HEK293T (cell line): ENCODE results near the gene RBM28.
"Not testable (repeated sequence)": the region's sequence is repeated elsewhere in the genome, so short reads cannot be mapped to it uniquely, and the experiment has no call there.

ENCODE experiments used
- CTCF ChIA-PET: fragments of 350-600 bp; formaldehyde crosslinking; extraction: SDS; loops from one replicate; lab custom pipeline; 2021; ENCODE audit warnings: antibody characterized with exemption, inconsistent platforms; lab: Yijun Ruan, JAX
- POLR2A ChIA-PET: fragments of 350-600 bp; formaldehyde crosslinking; extraction: SDS; loops from one replicate; lab custom pipeline; 2020; ENCODE audit warnings: antibody characterized with exemption, inconsistent platforms; lab: Yijun Ruan, JAX
- DNase-seq: peaks from one replicate; pipeline ENCODE4 v3.0.0; 2012; ENCODE audit warnings: mixed read lengths; ENCODE audit errors: extremely low spot score
- ARNT ChIP-seq: fragments of 450-650 bp; IDR thresholded peaks from 2 replicates; pipeline ENCODE4 v1.6.1; 2017; ENCODE audit warnings: mild to moderate bottlenecking
- BHLHE40 ChIP-seq: fragments of 450-650 bp; IDR thresholded peaks from 2 replicates; pipeline ENCODE4 v1.6.1; 2016; ENCODE audit warnings: mild to moderate bottlenecking, moderate library complexity, borderline replicate concordance
- CTBP1 ChIP-seq: fragments of 450-650 bp; IDR thresholded peaks from 2 replicates; pipeline ENCODE4 v1.6.1; 2016; ENCODE audit warnings: borderline replicate concordance
- ELF4 ChIP-seq: fragments of 450-650 bp; IDR thresholded peaks from 2 replicates; pipeline ENCODE4 v1.6.1; 2017; ENCODE audit warnings: antibody characterized with exemption
- FOXA1 ChIP-seq: fragments of 450-650 bp; IDR thresholded peaks from 2 replicates; pipeline ENCODE4 v1.6.1; 2016; ENCODE audit warnings: mild to moderate bottlenecking
- FOXK2 ChIP-seq: fragments of 450-650 bp; IDR thresholded peaks from 2 replicates; pipeline ENCODE4 v1.6.1; 2016; ENCODE audit warnings: mild to moderate bottlenecking
- FOXM1 ChIP-seq: fragments of 450-650 bp; IDR thresholded peaks from 2 replicates; pipeline ENCODE4 v1.6.1; 2017; ENCODE audit warnings: mild to moderate bottlenecking, borderline replicate concordance
- HDGF ChIP-seq: fragments of 450-650 bp; IDR thresholded peaks from 2 replicates; pipeline ENCODE4 v1.6.1; 2017; ENCODE audit warnings: antibody characterized with exemption, borderline replicate concordance
- L3MBTL2 ChIP-seq: fragments of 450-650 bp; conservative IDR thresholded peaks from 2 replicates; pipeline ENCODE4 v1.6.1; 2016; ENCODE audit warnings: mild to moderate bottlenecking
- LEF1 ChIP-seq: fragments of 450-650 bp; IDR thresholded peaks from 2 replicates; pipeline ENCODE4 v1.6.1; 2017; ENCODE audit warnings: mild to moderate bottlenecking, borderline replicate concordance
- NFRKB ChIP-seq: fragments of 450-650 bp; IDR thresholded peaks from 2 replicates; pipeline ENCODE4 v1.6.1; 2016; ENCODE audit warnings: mild to moderate bottlenecking, moderate library complexity
- SP1 ChIP-seq: fragments of 450-650 bp; IDR thresholded peaks from 2 replicates; pipeline ENCODE4 v1.6.1; 2017
- SUZ12 ChIP-seq: fragments of 450-650 bp; IDR thresholded peaks from 2 replicates; pipeline ENCODE4 v1.6.1; 2016; ENCODE audit warnings: mild to moderate bottlenecking
- TARDBP ChIP-seq: fragments of 450-650 bp; IDR thresholded peaks from 2 replicates; pipeline ENCODE4 v1.6.1; 2016
- ZNF384 ChIP-seq: fragments of 450-650 bp; IDR thresholded peaks from 2 replicates; pipeline ENCODE4 v1.6.1; 2016
- TF ChIP-seq, protein P1 (sequence below): fragments of 450-650 bp; IDR thresholded peaks from 2 replicates; pipeline ENCODE4 v1.6.1; 2016

Gene RBM28

DNA sequence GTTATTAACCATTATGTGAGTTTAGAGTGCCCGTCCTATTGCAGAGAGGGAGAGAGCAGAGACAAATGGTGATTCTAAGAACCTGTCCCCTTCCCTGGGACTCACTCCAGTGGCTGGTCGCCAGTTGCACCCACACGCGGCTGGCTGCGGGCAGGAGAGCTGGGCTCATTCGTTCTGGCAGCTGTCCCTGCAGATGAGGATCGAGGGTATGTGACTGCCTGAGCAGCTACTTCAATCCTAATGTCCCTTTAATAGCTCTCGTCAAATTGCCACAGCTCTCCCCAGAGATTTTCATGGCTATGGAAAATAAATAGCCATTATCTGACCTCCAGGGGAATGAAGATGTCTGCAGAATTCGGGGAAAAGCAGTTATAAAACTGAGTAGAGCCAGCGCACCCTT, 41.6 kb downstream of the RBM28 start:
- POLR2A ChIA-PET = no interaction called here
- no peak for DNase-seq
- CTCF ChIA-PET = no interaction called here
- TF ChIP-seq ARNT = no peak
- TF ChIP-seq FOXA1 = no peak

DNA sequence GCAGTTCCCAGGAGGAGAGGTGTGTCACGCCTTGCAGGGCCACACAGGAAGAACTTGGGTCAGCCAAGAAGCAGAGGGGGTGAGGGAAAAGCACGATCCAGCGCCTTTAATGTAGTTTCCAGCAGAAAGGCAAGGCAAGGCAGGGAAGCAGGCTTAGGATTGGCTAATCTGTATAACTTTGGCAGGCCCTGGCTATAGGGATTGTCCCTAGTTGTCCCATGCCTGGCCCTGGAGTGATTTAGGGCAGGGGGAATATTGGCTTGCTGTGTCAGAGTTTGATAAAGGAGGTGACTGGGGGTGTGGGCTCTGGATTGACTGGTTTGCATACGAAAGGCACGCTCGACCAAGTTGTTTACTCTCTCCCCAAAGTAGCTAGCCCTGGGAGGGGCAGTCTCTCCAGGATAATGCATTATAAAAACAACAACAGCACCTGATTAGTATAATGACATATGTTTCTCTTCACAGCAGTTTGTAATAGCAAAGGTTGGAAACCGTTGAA, 44.5 kb downstream of the RBM28 start:
- ChIA-PET POLR2A (no interaction called here), CTCF (no interaction called here)
- no peak for DNase-seq
- TF ChIP-seq BHLHE40 (no peak), FOXM1 (no peak), ARNT (no peak)
- TF ChIP-seq, protein P1, sequence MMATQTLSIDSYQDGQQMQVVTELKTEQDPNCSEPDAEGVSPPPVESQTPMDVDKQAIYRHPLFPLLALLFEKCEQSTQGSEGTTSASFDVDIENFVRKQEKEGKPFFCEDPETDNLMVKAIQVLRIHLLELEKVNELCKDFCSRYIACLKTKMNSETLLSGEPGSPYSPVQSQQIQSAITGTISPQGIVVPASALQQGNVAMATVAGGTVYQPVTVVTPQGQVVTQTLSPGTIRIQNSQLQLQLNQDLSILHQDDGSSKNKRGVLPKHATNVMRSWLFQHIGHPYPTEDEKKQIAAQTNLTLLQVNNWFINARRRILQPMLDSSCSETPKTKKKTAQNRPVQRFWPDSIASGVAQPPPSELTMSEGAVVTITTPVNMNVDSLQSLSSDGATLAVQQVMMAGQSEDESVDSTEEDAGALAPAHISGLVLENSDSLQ = no peak

DNA sequence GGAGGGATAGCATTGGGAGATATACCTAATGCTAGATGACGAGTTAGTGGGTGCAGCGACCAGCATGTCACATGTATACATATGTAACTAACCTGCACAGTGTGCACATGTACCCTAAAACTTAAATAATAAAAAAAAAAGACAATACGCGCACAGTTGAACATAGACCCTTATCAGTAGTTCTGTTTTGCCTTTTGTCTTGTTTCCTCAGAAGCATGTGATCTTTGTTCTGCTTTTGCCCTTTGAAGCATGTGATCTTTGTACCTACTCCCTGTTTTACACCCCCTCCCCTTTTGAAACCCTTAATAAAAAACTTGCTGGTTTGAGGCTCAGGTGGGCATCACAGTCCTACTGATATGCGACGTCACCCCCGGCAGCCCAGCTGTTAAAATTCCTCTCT, 45.7 kb downstream of the RBM28 start:
- CTCF ChIA-PET, POLR2A ChIA-PET: not testable (repeated sequence)

DNA sequence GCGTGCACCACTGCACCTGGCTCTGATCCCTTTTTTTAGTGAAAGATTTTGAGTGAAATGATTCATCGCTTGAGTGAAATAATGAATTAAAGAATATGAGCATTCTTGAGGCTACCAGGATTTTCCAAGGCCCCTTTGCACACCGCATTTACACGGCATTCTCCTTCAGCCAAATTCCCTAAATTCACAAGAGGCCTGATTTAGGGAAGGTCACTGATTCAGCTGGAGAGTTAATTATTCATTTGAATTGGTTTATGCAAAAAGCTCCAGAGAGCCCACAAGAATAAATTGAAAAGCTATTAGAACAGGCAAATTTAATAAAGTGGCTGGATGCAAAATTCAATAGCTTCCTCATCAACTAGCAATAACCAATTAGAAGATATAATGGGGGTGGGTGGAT, 56.2 kb downstream of the RBM28 start:
- TF ChIP-seq TARDBP (no peak), L3MBTL2 (no peak), LEF1 (no peak), CTBP1 (no peak), FOXM1 (no peak), SUZ12 (no peak), HDGF (no peak), ZNF384 (no peak), BHLHE40 (no peak), SP1 (no peak), FOXA1 (no peak), ARNT (no peak), ELF4 (no peak), FOXK2 (no peak)
- TF ChIP-seq, protein P1 = no peak
- DNase-seq = no peak
- ChIA-PET CTCF (no interaction called here), POLR2A (no interaction called here)

More for the DNA sequence above, 45.7 kb downstream of the RBM28 start:
- not testable (repeated sequence) for DNase-seq

DNA sequence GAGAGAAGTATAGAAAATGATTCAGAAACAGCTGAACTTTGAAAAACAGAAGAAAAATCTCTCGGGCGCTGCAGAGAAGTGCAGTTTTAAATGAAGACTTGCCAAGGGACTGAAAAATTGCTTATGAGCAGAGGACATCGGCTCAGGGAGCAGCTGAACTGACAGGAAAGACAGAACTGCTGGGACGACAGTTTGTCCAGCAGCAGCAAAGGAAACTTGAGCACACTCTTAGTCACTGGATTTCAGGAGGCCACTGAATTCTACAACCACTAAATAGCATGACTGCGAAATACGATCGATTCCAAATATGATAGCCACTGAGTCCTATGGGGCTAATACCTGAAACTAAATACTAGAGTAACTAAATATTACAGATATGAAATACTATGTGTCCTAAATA, 59.6 kb downstream of the RBM28 start:
- DNase-seq = no peak
- ChIA-PET POLR2A (no interaction called here), CTCF (no interaction called here)
- no peak for TF ChIP-seq LEF1
- TF ChIP-seq NFRKB = no peak
- no peak for TF ChIP-seq HDGF
- TF ChIP-seq, protein P1 = no peak
- TF ChIP-seq FOXA1 = no peak
- TF ChIP-seq ELF4 = no peak
- TF ChIP-seq SP1 = no peak
- TF ChIP-seq CTBP1 = no peak
- TF ChIP-seq ZNF384 = no peak
- TF ChIP-seq BHLHE40 = no peak
- no peak for TF ChIP-seq TARDBP

DNA sequence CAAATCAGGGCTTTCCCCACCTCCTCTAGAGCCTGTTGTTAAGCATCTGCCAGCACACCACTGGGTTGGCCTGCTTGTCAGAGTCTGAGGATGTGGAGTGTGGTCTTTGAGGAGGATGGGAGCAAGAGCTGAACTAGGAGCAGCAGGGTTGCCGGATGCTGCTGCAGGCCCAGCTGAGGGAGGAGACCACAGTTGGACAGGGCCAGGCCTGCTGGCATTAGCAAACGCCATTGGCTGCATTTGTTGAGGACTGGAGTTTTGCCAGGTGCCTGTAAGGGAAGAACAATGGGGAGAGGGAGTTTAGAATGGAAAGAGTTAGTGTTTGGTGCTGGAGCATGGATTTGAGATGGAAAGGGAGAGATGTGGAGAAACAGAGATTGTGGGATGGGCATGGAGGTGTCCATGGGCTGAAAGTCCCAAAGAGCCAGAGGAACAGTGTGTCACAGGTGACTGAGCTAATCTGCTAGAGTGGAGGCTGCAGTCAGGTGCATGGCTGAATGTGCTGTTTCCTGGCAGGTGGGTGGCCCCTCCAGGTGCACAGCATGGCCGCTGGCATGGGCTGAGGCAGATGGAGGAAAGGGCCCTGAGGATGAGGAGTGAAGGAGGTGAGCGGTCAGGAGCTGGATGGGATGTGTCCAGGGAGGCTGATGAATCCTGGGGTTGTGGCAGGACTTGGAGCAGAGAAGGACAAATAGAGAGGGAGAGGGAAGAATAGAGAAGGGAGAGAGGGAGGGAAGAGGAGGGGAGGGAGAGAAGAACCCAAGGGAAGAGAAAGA, 61.9 kb downstream of the RBM28 start:
- TF ChIP-seq CTBP1 (no peak), HDGF (no peak), ARNT (no peak), ELF4 (no peak)
- no peak for DNase-seq
- ChIA-PET POLR2A (no interaction called here), CTCF (no interaction called here)

DNA sequence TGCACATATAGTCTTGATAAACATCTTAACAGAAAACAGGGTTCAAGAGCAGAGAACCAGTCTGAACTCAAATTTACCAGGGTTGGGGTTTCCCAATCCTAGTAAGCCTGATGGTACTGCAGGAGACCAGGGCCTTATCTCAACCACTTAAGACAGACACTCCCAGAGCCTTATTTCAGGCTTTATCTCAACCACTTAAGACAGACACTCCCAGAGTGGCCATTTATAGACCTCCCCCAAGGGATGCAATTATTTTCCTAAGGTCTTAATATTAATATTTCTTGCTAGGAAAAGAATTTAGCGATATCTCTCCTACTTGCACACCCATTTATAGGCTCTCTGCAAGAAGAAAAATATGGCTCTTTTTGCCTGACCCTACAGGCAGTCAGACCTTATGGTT, 63.3 kb downstream of the RBM28 start:
- CTCF ChIA-PET, DNase-seq, POLR2A ChIA-PET: not testable (repeated sequence)
